Measurements from ENCODE around the gene AMT.

Gene AMT

GRCh38 chr3:49422379-49423248 lies at the start of gene AMT:
AMT (minus strand) TSS chr3:49422473; CDS start chr3:49422450, 23 bp downstream.
- Histone ChIP-seq H3K9ac (ENCODE audit: low read length in 5 of 5) (peak within 1 kb of the TSS in 1 of 5 donors; percentile 19), H3K27ac (ENCODE audit: low read depth, low read length) (no peak within 1 kb of the TSS), H3K36me3 (ENCODE audit: control insufficient read depth in 5 of 5, insufficient read depth in 5 of 5, low read length in 5 of 5) (peaks cover 0 to 53% (median 36%) of the 10 kb centered on the region in 5 donors)

GRCh38 chr3:49470714-49471420 lies 48.6 kb upstream of the AMT start:
- Histone ChIP-seq H3K9me3 (ENCODE audit: control insufficient read depth in 5 of 5, low read length in 5 of 5) (no peaks in the 10 kb centered on the region), H3K9ac (ENCODE audit: low read length in 5 of 5) (peak overlapping the region; percentile 21 to 96 (median 83)), H3K36me3 (ENCODE audit: control insufficient read depth in 5 of 5, insufficient read depth in 5 of 5, low read length in 5 of 5) (no peaks in the 10 kb centered on the region), H3K27me3 (ENCODE audit: control insufficient read depth in 5 of 5, insufficient read depth in 4 of 5, low read length in 5 of 5) (no peaks in the 10 kb centered on the region), H3K4me3 (ENCODE audit: low read depth in 1 of 5, low read length in 5 of 5) (peak overlapping the region; percentile 74 to 85 (median 79)), H3K27ac (ENCODE audit: low read depth, low read length) (peak overlapping the region; percentile 72), H3K4me1 (ENCODE audit: control insufficient read depth in 5 of 5, insufficient read depth in 5 of 5, low read length in 5 of 5) (peaks cover 5 to 31% (median 27%) of the 10 kb centered on the region in 5 donors)

More at GRCh38 chr3:49422379-49423248, at the start of gene AMT:
- Histone ChIP-seq H3K4me3 (ENCODE audit: low read depth in 1 of 5, low read length in 5 of 5) (peak within 1 kb of the TSS in 4 of 5 donors; percentile 4 to 47 (median 32)), H3K27me3 (ENCODE audit: control insufficient read depth in 5 of 5, insufficient read depth in 4 of 5, low read length in 5 of 5) (no peaks in the 10 kb centered on the region), H3K4me1 (ENCODE audit: control insufficient read depth in 5 of 5, insufficient read depth in 5 of 5, low read length in 5 of 5) (peaks cover 0 to 30% (median 19%) of the 10 kb centered on the region in 5 donors), H3K9me3 (ENCODE audit: control insufficient read depth in 5 of 5, low read length in 5 of 5) (no peaks in the 10 kb centered on the region)

GRCh38 chr3:49469936-49470713 lies 47.9 kb upstream of the AMT start, which contains the start of gene DAG1:
DAG1 (plus strand) TSS chr3:49470267; CDS start chr3:49510535, 40,268 bp downstream.
- no peaks in the 10 kb centered on the region for H3K36me3 ChIP-seq (ENCODE audit: control insufficient read depth in 5 of 5, insufficient read depth in 5 of 5, low read length in 5 of 5)
- peaks cover 5 to 31% (median 27%) of the 10 kb centered on the region in 5 donors for H3K4me1 ChIP-seq (ENCODE audit: control insufficient read depth in 5 of 5, insufficient read depth in 5 of 5, low read length in 5 of 5)
- H3K4me3 ChIP-seq (ENCODE audit: low read depth in 1 of 5, low read length in 5 of 5) = peak within 1 kb of the TSS; percentile 74 to 85 (median 79)
- no peaks in the 10 kb centered on the region for H3K9me3 ChIP-seq (ENCODE audit: control insufficient read depth in 5 of 5, low read length in 5 of 5)
- H3K27ac ChIP-seq (ENCODE audit: low read depth, low read length) = peak within 1 kb of the TSS; percentile 95
- no peaks in the 10 kb centered on the region for H3K27me3 ChIP-seq (ENCODE audit: control insufficient read depth in 5 of 5, insufficient read depth in 4 of 5, low read length in 5 of 5)
- H3K9ac ChIP-seq (ENCODE audit: low read length in 5 of 5) = peak within 1 kb of the TSS; percentile 81 to 96 (median 86)

- Histone ChIP-seq H3K4me3 (ENCODE audit: low read depth in 1 of 5, low read length in 5 of 5) (peak overlapping the region; percentile 62 to 85 (median 68)), H3K27me3 (ENCODE audit: control insufficient read depth in 5 of 5, insufficient read depth in 4 of 5, low read length in 5 of 5) (no peaks in the 10 kb centered on the region), H3K9me3 (ENCODE audit: control insufficient read depth in 5 of 5, low read length in 5 of 5) (no peaks in the 10 kb centered on the region), H3K36me3 (ENCODE audit: control insufficient read depth in 5 of 5, insufficient read depth in 5 of 5, low read length in 5 of 5) (no peaks in the 10 kb centered on the region), H3K9ac (ENCODE audit: low read length in 5 of 5) (peak overlapping the region; percentile 30 to 86 (median 81)), H3K4me1 (ENCODE audit: control insufficient read depth in 5 of 5, insufficient read depth in 5 of 5, low read length in 5 of 5) (peaks cover 5 to 31% (median 27%) of the 10 kb centered on the region in 5 donors), H3K27ac (ENCODE audit: low read depth, low read length) (peak overlapping the region; percentile 95)
Measured at GRCh38 chr3:49469037-49469935, 47.0 kb upstream of the AMT start.

- Histone ChIP-seq H3K27ac (ENCODE audit: low read depth, low read length) (no peak overlapping the region), H3K9ac (ENCODE audit: low read length in 5 of 5) (no peak overlapping the region), H3K4me1 (ENCODE audit: control insufficient read depth in 5 of 5, insufficient read depth in 5 of 5, low read length in 5 of 5) (peaks cover 4 to 28% (median 26%) of the 10 kb centered on the region in 5 donors), H3K36me3 (ENCODE audit: control insufficient read depth in 5 of 5, insufficient read depth in 5 of 5, low read length in 5 of 5) (no peaks in the 10 kb centered on the region), H3K9me3 (ENCODE audit: control insufficient read depth in 5 of 5, low read length in 5 of 5) (no peaks in the 10 kb centered on the region), H3K4me3 (ENCODE audit: low read depth in 1 of 5, low read length in 5 of 5) (no peak overlapping the region), H3K27me3 (ENCODE audit: control insufficient read depth in 5 of 5, insufficient read depth in 4 of 5, low read length in 5 of 5) (no peaks in the 10 kb centered on the region)
Measured at GRCh38 chr3:49466085-49466484, 43.8 kb upstream of the AMT start.

- H3K9me3 ChIP-seq (ENCODE audit: control insufficient read depth in 5 of 5, low read length in 5 of 5) = no peaks in the 10 kb centered on the region
- no peak overlapping the region for H3K9ac ChIP-seq (ENCODE audit: low read length in 5 of 5)
- no peak overlapping the region for H3K4me3 ChIP-seq (ENCODE audit: low read depth in 1 of 5, low read length in 5 of 5)
- no peak overlapping the region for H3K27ac ChIP-seq (ENCODE audit: low read depth, low read length)
- no peaks in the 10 kb centered on the region for H3K36me3 ChIP-seq (ENCODE audit: control insufficient read depth in 5 of 5, insufficient read depth in 5 of 5, low read length in 5 of 5)
- H3K4me1 ChIP-seq (ENCODE audit: control insufficient read depth in 5 of 5, insufficient read depth in 5 of 5, low read length in 5 of 5) = peaks cover 3 to 24% (median 20%) of the 10 kb centered on the region in 5 donors
- no peaks in the 10 kb centered on the region for H3K27me3 ChIP-seq (ENCODE audit: control insufficient read depth in 5 of 5, insufficient read depth in 4 of 5, low read length in 5 of 5)
Measured at GRCh38 chr3:49465270-49466034, 43.2 kb upstream of the AMT start.

- no peaks in the 10 kb centered on the region for H3K36me3 ChIP-seq (ENCODE audit: control insufficient read depth in 5 of 5, insufficient read depth in 5 of 5, low read length in 5 of 5)
- H3K9me3 ChIP-seq (ENCODE audit: control insufficient read depth in 5 of 5, low read length in 5 of 5) = no peaks in the 10 kb centered on the region
- no peak overlapping the region for H3K4me3 ChIP-seq (ENCODE audit: low read depth in 1 of 5, low read length in 5 of 5)
- H3K27me3 ChIP-seq (ENCODE audit: control insufficient read depth in 5 of 5, insufficient read depth in 4 of 5, low read length in 5 of 5) = no peaks in the 10 kb centered on the region
- peaks cover 0 to 13% (median 5%) of the 10 kb centered on the region in 5 donors for H3K4me1 ChIP-seq (ENCODE audit: control insufficient read depth in 5 of 5, insufficient read depth in 5 of 5, low read length in 5 of 5)
- no peak overlapping the region for H3K9ac ChIP-seq (ENCODE audit: low read length in 5 of 5)
- no peak overlapping the region for H3K27ac ChIP-seq (ENCODE audit: low read depth, low read length)
Measured at GRCh38 chr3:49462222-49462621, 39.9 kb upstream of the AMT start.

GRCh38 chr3:49461443-49462171 lies 39.3 kb upstream of the AMT start:
- no peaks in the 10 kb centered on the region for H3K9me3 ChIP-seq (ENCODE audit: control insufficient read depth in 5 of 5, low read length in 5 of 5)
- H3K36me3 ChIP-seq (ENCODE audit: control insufficient read depth in 5 of 5, insufficient read depth in 5 of 5, low read length in 5 of 5) = no peaks in the 10 kb centered on the region
- no peaks in the 10 kb centered on the region for H3K27me3 ChIP-seq (ENCODE audit: control insufficient read depth in 5 of 5, insufficient read depth in 4 of 5, low read length in 5 of 5)
- no peak overlapping the region for H3K9ac ChIP-seq (ENCODE audit: low read length in 5 of 5)
- no peak overlapping the region for H3K4me3 ChIP-seq (ENCODE audit: low read depth in 1 of 5, low read length in 5 of 5)
- no peak overlapping the region for H3K27ac ChIP-seq (ENCODE audit: low read depth, low read length)
- peaks cover 0 to 13% (median 5%) of the 10 kb centered on the region in 5 donors for H3K4me1 ChIP-seq (ENCODE audit: control insufficient read depth in 5 of 5, insufficient read depth in 5 of 5, low read length in 5 of 5)
